Measurements from ENCODE around the gene CACNA1C. TPM values are rescaled to one million over a fixed set of nuclear protein-coding genes. Genes with fewer than 3 reads are reported as not detected.

CACNA1C gene
- total and polyA plus RNA-seq, 2 donors (not counting 1 experiment from before 2014, with no cell fraction given), result 7.6 to 11.4 TPM

GRCh38 chr12:2195085-2195484 is 142.3 kb downstream of the CACNA1C start:
- H3K27me3 ChIP-seq (ENCODE audit: control insufficient read depth, insufficient read depth, low read length), result no peaks in the 10 kb centered on the region
- H3K9ac ChIP-seq (ENCODE audit: insufficient read depth, low read length), result no peak overlapping the region
- no peaks in the 10 kb centered on the region for H3K9me3 ChIP-seq (ENCODE audit: control insufficient read depth, insufficient read depth, low read depth, low read length)
- H2AFZ ChIP-seq (ENCODE audit: low read length), result no peak overlapping the region
- H3K4me3 ChIP-seq (replicated peaks in 1 of 4; ENCODE audit: control extremely low read depth in 1 of 4, insufficient read depth in 1 of 4, low read depth in 3 of 4, low read length in 4 of 4), result no peak overlapping the region
- H3K4me2 ChIP-seq (ENCODE audit: extremely low read depth, insufficient read depth, low read length), result no peak overlapping the region
- TF ChIP-seq CTCF (conservative IDR thresholded peaks at IDR 0.05 in 1 of 2, IDR thresholded peaks at IDR 0.05 in 1 of 2; ENCODE audit: low read depth in 1 of 2, low read length in 2 of 2), result no peak
- TF ChIP-seq EZH2 (IDR thresholded peaks at IDR 0.05; ENCODE audit: low read length, missing control alignments), result no peak
- no peak for DNase-seq (ENCODE audit: low read depth in 2 of 2)
- peaks cover 1% of the 10 kb centered on the region for H3K36me3 ChIP-seq (ENCODE audit: control insufficient read depth, insufficient read depth, low read length)
- no peak overlapping the region for H3K27ac ChIP-seq (ENCODE audit: insufficient read depth, low read length)
- H3K79me2 ChIP-seq (ENCODE audit: control insufficient read depth, insufficient read depth, low read length), result no peaks in the 10 kb centered on the region
- no peaks in the 10 kb centered on the region for H4K20me1 ChIP-seq (ENCODE audit: control insufficient read depth, extremely low read depth, insufficient read depth, low read length)
- no peaks in the 10 kb centered on the region for H3K4me1 ChIP-seq (ENCODE audit: control insufficient read depth, extremely low read depth, insufficient read depth, low read length)

GRCh38 chr12:2198005-2198501 is 145.3 kb downstream of the CACNA1C start:
- peak; percentile 47 to 91 for DNase-seq (ENCODE audit: low read depth in 2 of 2)

GRCh38 chr12:2198542-2198941 is 145.8 kb downstream of the CACNA1C start:
- no peak overlapping the region for H3K27ac ChIP-seq (ENCODE audit: insufficient read depth, low read length)
- no peaks in the 10 kb centered on the region for H4K20me1 ChIP-seq (ENCODE audit: control insufficient read depth, extremely low read depth, insufficient read depth, low read length)
- H3K79me2 ChIP-seq (ENCODE audit: control insufficient read depth, insufficient read depth, low read length), result no peaks in the 10 kb centered on the region
- H3K4me3 ChIP-seq (replicated peaks in 1 of 4; ENCODE audit: control extremely low read depth in 1 of 4, insufficient read depth in 1 of 4, low read depth in 3 of 4, low read length in 4 of 4), result no peak overlapping the region
- TF ChIP-seq CTCF (conservative IDR thresholded peaks at IDR 0.05 in 1 of 2, IDR thresholded peaks at IDR 0.05 in 1 of 2; ENCODE audit: low read depth in 1 of 2, low read length in 2 of 2) (no peak), EZH2 (IDR thresholded peaks at IDR 0.05; ENCODE audit: low read length, missing control alignments) (no peak)
- no peaks in the 10 kb centered on the region for H3K4me1 ChIP-seq (ENCODE audit: control insufficient read depth, extremely low read depth, insufficient read depth, low read length)
- no peaks in the 10 kb centered on the region for H3K27me3 ChIP-seq (ENCODE audit: control insufficient read depth, insufficient read depth, low read length)
- H3K9me3 ChIP-seq (ENCODE audit: control insufficient read depth, insufficient read depth, low read depth, low read length), result no peaks in the 10 kb centered on the region
- no peak overlapping the region for H2AFZ ChIP-seq (ENCODE audit: low read length)
- no peak overlapping the region for H3K4me2 ChIP-seq (ENCODE audit: extremely low read depth, insufficient read depth, low read length)
- H3K9ac ChIP-seq (ENCODE audit: insufficient read depth, low read length), result no peak overlapping the region
- no peak for DNase-seq (ENCODE audit: low read depth in 2 of 2)
- no peaks in the 10 kb centered on the region for H3K36me3 ChIP-seq (ENCODE audit: control insufficient read depth, insufficient read depth, low read length)

More at GRCh38 chr12:2198005-2198501, 145.3 kb downstream of the CACNA1C start:
- Histone ChIP-seq H2AFZ (ENCODE audit: low read length) (no peak overlapping the region), H3K4me2 (ENCODE audit: extremely low read depth, insufficient read depth, low read length) (no peak overlapping the region), H3K9ac (ENCODE audit: insufficient read depth, low read length) (no peak overlapping the region), H3K4me1 (ENCODE audit: control insufficient read depth, extremely low read depth, insufficient read depth, low read length) (no peaks in the 10 kb centered on the region), H3K9me3 (ENCODE audit: control insufficient read depth, insufficient read depth, low read depth, low read length) (no peaks in the 10 kb centered on the region), H3K4me3 (replicated peaks in 1 of 4; ENCODE audit: control extremely low read depth in 1 of 4, insufficient read depth in 1 of 4, low read depth in 3 of 4, low read length in 4 of 4) (no peak overlapping the region), H3K79me2 (ENCODE audit: control insufficient read depth, insufficient read depth, low read length) (no peaks in the 10 kb centered on the region), H3K27ac (ENCODE audit: insufficient read depth, low read length) (no peak overlapping the region), H4K20me1 (ENCODE audit: control insufficient read depth, extremely low read depth, insufficient read depth, low read length) (no peaks in the 10 kb centered on the region), H3K27me3 (ENCODE audit: control insufficient read depth, insufficient read depth, low read length) (no peaks in the 10 kb centered on the region), H3K36me3 (ENCODE audit: control insufficient read depth, insufficient read depth, low read length) (no peaks in the 10 kb centered on the region)
- TF ChIP-seq CTCF (conservative IDR thresholded peaks at IDR 0.05 in 1 of 2, IDR thresholded peaks at IDR 0.05 in 1 of 2; ENCODE audit: low read depth in 1 of 2, low read length in 2 of 2) (no peak), EZH2 (IDR thresholded peaks at IDR 0.05; ENCODE audit: low read length, missing control alignments) (no peak)
